Measurements from ENCODE around the gene PIK3C2B.
"Not testable (repeated sequence)": the region's sequence is repeated elsewhere in the genome, so short reads cannot be mapped to it uniquely, and the experiment has no call there.

The PIK3C2B gene

DNA sequence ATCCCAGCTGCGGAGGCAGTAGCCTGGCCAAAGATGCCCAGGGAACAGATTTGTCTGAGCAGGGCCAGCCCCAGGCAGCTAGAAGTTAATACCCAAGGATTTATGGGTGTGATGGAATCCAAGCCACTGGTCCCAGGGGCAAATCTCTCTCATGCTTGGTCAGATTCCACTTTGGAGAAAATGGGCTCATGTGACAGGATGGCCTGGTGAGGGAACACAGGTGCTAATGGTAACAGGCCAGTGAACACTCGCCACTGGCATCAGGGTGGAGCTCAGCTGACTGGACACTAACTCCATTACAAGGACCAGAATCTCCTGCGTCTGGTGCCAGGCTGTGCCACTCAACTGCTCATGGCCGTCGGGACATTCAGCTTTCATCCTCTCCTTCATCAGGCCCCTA, 33.6 kb upstream of the PIK3C2B start:
- DNase-seq (ENCODE audit: low read depth): no peak
- H3K4me3 ChIP-seq (ENCODE audit: low read depth, low read length): no peak overlapping the region
- TF ChIP-seq, protein P1, sequence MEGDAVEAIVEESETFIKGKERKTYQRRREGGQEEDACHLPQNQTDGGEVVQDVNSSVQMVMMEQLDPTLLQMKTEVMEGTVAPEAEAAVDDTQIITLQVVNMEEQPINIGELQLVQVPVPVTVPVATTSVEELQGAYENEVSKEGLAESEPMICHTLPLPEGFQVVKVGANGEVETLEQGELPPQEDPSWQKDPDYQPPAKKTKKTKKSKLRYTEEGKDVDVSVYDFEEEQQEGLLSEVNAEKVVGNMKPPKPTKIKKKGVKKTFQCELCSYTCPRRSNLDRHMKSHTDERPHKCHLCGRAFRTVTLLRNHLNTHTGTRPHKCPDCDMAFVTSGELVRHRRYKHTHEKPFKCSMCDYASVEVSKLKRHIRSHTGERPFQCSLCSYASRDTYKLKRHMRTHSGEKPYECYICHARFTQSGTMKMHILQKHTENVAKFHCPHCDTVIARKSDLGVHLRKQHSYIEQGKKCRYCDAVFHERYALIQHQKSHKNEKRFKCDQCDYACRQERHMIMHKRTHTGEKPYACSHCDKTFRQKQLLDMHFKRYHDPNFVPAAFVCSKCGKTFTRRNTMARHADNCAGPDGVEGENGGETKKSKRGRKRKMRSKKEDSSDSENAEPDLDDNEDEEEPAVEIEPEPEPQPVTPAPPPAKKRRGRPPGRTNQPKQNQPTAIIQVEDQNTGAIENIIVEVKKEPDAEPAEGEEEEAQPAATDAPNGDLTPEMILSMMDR (IDR thresholded peaks at IDR 0.05; ENCODE audit: low read depth, low read length, missing control alignments): no peak

DNA sequence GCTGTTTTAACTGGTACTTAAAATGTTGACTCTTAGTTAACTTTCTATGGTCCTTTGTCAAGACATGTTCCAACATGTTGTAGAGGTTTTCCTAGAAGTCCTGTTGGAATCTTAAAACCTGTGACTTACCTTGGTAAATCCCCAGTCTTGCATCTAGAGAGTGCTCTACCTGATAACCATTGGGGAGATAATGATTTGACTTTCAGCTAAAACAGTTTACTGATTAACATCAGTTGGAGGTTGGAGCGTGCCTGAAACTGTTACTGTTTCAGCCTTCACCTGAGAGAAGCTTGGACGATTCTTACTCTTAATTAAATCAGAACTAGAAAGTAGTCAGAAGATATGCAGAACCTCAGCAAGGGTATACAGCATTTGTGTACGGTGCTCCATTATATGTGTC, 30.4 kb upstream of the PIK3C2B start:
- H3K4me3 ChIP-seq (ENCODE audit: low read depth, low read length): no peak overlapping the region
- DNase-seq (ENCODE audit: low read depth): no peak
- TF ChIP-seq, protein P1 (IDR thresholded peaks at IDR 0.05; ENCODE audit: low read depth, low read length, missing control alignments): no peak

DNA sequence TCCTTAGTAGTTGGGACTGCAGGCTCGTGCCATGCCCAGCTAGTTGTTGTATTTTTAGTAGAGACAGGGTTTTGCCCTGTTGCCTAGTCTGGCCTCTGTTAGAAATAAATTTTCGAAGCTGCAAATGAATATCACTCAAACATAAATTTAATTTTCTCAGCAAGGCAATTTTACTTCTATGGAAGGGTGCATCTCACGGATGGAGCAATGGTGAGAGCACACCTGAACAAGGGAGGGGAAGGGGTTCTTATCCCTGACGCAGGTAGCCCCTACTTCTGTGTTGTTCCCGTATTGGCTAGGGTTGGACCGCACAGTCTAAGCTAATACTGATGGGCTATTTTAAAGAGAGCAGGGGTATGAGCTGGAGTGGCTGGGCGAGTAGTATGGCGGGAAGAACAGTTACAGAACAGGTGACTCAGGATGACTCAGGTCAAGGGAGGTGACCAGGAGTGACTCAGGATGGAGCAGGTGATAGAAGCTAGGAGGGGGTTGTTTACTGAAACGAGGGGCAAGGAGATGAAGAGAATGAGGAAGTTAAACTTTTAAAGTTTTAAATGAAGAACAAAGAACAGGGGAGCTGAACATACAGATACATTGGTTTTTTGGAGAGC, 29.1 kb upstream of the PIK3C2B start:
- TF ChIP-seq, protein P1 (IDR thresholded peaks at IDR 0.05; ENCODE audit: low read depth, low read length, missing control alignments): no peak
- DNase-seq (ENCODE audit: low read depth): no peak
- no peak overlapping the region for H3K4me3 ChIP-seq (ENCODE audit: low read depth, low read length)

DNA sequence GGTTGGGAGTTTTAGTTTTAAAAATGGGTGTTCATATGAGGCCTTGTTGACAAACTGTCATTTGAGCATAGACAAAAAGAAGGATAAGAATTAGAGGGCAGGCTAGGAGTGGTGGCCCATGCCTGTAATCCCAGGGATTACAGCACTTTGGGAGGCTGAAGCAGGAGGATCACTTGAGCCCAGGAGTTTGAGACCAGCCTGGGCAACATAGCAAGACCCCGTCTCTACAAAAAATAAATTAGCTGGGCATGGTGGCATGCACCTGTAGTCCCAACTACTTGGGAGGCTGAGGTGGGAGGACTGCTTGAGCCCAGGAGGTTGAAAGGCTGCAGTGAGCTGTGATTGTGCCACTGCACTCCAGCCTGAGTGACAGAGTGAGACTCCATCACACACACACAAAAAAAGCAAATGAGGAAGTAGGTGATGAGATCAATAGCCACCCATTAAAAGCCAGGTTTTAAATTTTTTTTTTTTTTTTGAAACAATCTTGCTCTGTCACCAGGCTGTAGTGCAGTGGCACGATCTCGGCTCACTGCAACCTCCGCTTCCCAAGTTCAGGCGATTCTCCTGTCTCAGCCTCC, 27.4 kb upstream of the PIK3C2B start:
- not testable (repeated sequence) for H3K4me3 ChIP-seq (ENCODE audit: low read depth, low read length); DNase-seq (ENCODE audit: low read depth)

DNA sequence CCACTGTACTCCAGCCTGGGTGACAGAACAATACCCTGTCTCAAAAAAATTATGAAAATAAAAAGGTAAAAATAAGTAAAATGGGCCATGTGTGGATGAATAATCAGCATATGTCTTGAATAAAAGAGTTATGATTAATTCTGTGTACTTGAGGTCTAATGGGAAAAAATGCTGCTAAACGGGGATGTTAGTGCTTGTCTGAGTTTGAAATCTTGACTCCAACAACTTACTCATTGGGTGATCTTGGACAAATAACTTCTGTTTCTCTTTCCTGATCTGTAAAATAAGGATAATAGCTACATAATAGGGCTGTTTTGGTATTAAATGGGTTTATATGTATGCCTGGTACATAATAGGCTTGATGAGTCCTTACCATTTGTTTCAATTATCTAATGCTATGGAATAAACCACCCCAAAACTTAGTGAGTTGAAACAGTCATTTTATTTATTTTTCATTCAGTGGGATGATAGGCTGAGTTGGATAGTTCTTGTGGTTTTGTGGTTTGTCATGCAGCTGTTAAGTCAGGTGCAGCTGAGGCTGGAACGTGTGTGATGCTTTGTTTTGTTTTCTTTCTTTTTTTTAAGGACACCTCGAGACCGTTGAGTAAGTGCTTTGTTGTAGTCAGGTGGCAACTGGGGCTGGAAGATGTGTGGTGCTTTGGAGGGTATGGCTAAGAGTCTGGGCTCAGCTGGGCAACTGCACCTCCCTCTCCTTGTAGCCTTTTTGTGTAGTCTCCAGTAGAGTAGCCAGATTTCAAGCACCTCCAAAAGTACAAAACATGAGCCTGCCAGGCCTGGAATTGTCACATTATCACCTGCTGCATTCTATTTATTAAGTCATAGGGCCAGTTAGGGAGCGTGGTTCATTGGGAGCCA, 26.5 kb upstream of the PIK3C2B start:
- TF ChIP-seq, protein P1 (IDR thresholded peaks at IDR 0.05; ENCODE audit: low read depth, low read length, missing control alignments): no peak
- peak; percentile 89 for DNase-seq (ENCODE audit: low read depth)
- peak overlapping the region; percentile 2; the same call in 1 of the 2 replicates for H3K4me3 ChIP-seq (ENCODE audit: low read depth, low read length)

DNA sequence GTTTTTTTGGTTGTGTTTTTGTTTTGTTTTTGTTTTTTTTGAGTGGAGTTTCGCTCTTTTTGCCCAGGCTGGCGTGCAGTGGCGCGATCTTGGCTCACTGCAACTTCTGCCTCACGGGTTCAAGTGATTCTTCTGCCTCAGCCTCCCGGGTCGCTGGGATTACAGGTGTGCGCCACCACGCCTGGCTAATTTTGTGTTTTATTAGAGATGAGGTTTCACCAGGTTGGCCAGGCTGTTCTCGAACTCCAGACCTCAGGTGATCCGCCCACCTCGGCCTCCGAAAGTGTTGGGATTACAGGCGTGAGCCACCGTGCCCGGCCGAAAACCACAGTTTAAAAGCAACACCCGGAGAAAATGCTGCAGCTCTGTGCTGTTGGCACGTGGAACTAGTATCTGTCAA, 22.8 kb upstream of the PIK3C2B start:
- peak overlapping the region; percentile 89 for H3K4me3 ChIP-seq (ENCODE audit: low read depth, low read length)
- not testable (repeated sequence) for DNase-seq (ENCODE audit: low read depth)

DNA sequence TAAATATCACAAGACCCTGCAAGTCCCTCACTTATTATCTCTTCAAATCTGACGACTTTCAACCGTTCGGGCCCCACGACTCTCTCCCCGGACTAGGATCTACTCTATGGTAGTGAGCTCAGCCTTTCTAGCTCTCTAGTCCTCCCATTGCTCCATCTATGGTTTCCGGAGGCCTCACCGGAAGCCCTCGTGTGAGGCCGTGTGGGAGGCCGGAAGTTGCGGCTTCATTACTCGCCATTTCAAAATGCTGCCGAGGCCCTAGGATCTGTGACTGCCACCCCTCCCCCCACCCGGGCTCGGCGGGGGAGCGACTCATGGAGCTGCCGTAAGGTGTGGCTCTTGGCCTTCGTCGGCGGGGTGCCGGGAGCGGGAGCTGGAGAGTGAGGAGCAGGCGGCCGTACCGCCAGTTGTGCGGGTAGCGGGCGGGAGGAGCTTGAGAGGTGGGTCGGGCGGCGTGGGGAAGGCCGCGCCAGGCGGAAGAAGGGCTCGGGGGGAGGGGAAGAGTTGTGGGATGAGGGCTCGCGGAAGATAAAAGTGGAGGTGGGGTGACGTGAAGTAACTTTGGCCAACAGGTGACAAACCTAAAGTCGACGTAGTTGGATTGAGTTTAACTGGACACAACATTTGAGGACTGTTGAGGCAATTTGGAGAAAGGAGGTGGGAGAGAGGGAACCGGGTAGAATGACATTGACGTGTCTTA, 21.7 kb upstream of the PIK3C2B start, which contains the start of gene MDM4:
Gene MDM4, plus strand, starts transcription at position 227 of the 700 bp plus-strand sequence. CDS start 9,113 bp downstream, outside the sequence.
- peak within 1 kb of the TSS; percentile 89 for H3K4me3 ChIP-seq (ENCODE audit: low read depth, low read length)
- DNase-seq (ENCODE audit: low read depth): peak; percentile 98
- TF ChIP-seq, protein P1 (IDR thresholded peaks at IDR 0.05; ENCODE audit: low read depth, low read length, missing control alignments): no peak

Measured in GM12864 (cell line).